ENCODE data around the gene ZFP36L2. TPM values are rescaled to one million over a fixed set of nuclear protein-coding genes. Genes with fewer than 3 reads are reported as not detected.

ZFP36L2 gene
- total and polyA plus RNA-seq, 9 of the 15 experiments (the other 6 are each of a cell fraction or from before 2014, with no cell fraction given): 4.1 to 60.6 (median 20.3) TPM

GRCh38 chr2:43225788-43226557 is 433 bp downstream of the ZFP36L2 start:
- peaks cover 12 to 53% of the 10 kb centered on the region in 2 experiments; a peak in 4 of 5 replicates for H3K4me1 ChIP-seq (replicated peaks in 1 of 2; ENCODE audit: control insufficient read depth in 2 of 2, insufficient read depth in 2 of 2, low read length in 2 of 2)
- H2AFZ ChIP-seq (ENCODE audit: low read depth, low read length): peak overlapping the region; percentile 48; the same call in 1 of the 2 replicates
- H3K27me3 ChIP-seq (ENCODE audit: control insufficient read depth in 2 of 2, insufficient read depth in 2 of 2, low read length in 2 of 2): no peaks in the 10 kb centered on the region
- H3K9me1 ChIP-seq (ENCODE audit: control insufficient read depth, insufficient read depth, low read length): no peaks in the 10 kb centered on the region
- H3K9me3 ChIP-seq (replicated peaks; ENCODE audit: control insufficient read depth, insufficient read depth, low read depth, low read length): no peaks in the 10 kb centered on the region
- CTCF ChIA-PET (ENCODE audit: low intra/inter-chr PET ratio): interaction anchor here (0.8 to 6.3 kb wide), 3 partner anchors 279 to 366 kb away, joined by 4 to 41 read pairs (median 6); no protein-coding TSS in a partner anchor
- peaks cover 39% of the 10 kb centered on the region for H3K36me3 ChIP-seq (ENCODE audit: control insufficient read depth, insufficient read depth, low read length)
- in situ Hi-C loops (cut with MboI) (loop anchor here (5.0 to 10.0 kb wide), 3 partner anchors 51 to 399 kb away; no protein-coding TSS in a partner anchor), intact Hi-C loops (cut with micrococcal nuclease) (loop anchor here (1.0 to 5.0 kb wide), 6 partner anchors 36 to 397 kb away; no protein-coding TSS in a partner anchor)
- peak overlapping the region; percentile 62 for H3K4me3 ChIP-seq
- H3K27ac ChIP-seq (ENCODE audit: extremely low read depth, low read depth, low read length): peak overlapping the region; percentile 86
- H3K79me2 ChIP-seq (ENCODE audit: control insufficient read depth, insufficient read depth, low read length): peaks cover 68% of the 10 kb centered on the region
- no peaks in the 10 kb centered on the region; the same call in 1 of the 2 replicates for H4K20me1 ChIP-seq (replicated peaks; ENCODE audit: control insufficient read depth, insufficient read depth, low read length)
- POLR2A ChIA-PET: interaction anchor here (0.6 to 2.0 kb wide), 21 partner anchors 7 to 416 kb away, joined by 3 to 10 read pairs (median 4); no protein-coding TSS in a partner anchor
- H3K4me2 ChIP-seq (ENCODE audit: insufficient read depth, low read length): peak overlapping the region; percentile 81
- H3K9ac ChIP-seq (ENCODE audit: insufficient read depth in 1 of 2, low read depth in 2 of 2, low read length in 2 of 2): peak overlapping the region; percentile 88 to 99
- FAIRE-seq (no peak), DNase-seq (ENCODE audit: extremely low read depth in 1 of 4, low spot score in 3 of 4) (peak; percentile 65 to 76 (median 72)), ATAC-seq (peak; percentile 2)
- BruUV-seq (replicated peaks): no TSS peak
- WGBS (ENCODE audit: insufficient coverage, low coverage, missing lambda C conversion rate): 0% methylated on average over 15 of the region's 80 CpGs
- TF ChIP-seq RBBP5 (IDR thresholded peaks at IDR 0.05; ENCODE audit: borderline replicate concordance, insufficient read depth, low read length, poor library complexity, severe bottlenecking): peak; percentile 9
- no peak for TF ChIP-seq NFIC (IDR thresholded peaks at IDR 0.05)
- TF ChIP-seq SREBF2 (CRISPR knock-in tag; IDR thresholded peaks at IDR 0.05): peak; percentile 85; the same call in 1 of the 2 replicates
- TF ChIP-seq GTF2E2 (tag; IDR thresholded peaks at IDR 0.05): peak; percentile 88
- 0 out of 2 replicates have a peak, but pooled peaks have one; percentile 12 for TF ChIP-seq NR3C1 (CRISPR knock-in tag; IDR thresholded peaks at IDR 0.05)
- peak; percentile 85; the same call in 1 of the 2 replicates for TF ChIP-seq ZC3H4 (CRISPR knock-in tag; IDR thresholded peaks at IDR 0.05; ENCODE audit: borderline replicate concordance)
- no peak for TF ChIP-seq ZNF75A (CRISPR knock-in tag; IDR thresholded peaks at IDR 0.05)
- TF ChIP-seq C11orf30 (IDR thresholded peaks at IDR 0.05; ENCODE audit: low read depth): no peak
- peak; percentile 61 to 89 for TF ChIP-seq E2F6 (IDR thresholded peaks at IDR 0.05; ENCODE audit: borderline replicate concordance in 1 of 2, extremely low read depth in 1 of 2, insufficient read depth in 1 of 2, insufficient read length in 1 of 2, low read depth in 1 of 2, low read length in 1 of 2, poor library complexity in 1 of 2, severe bottlenecking in 1 of 2)
- TF ChIP-seq KAT7 (CRISPR knock-in tag; IDR thresholded peaks at IDR 0.05; ENCODE audit: borderline replicate concordance): peak; percentile 82; the same call in 1 of the 2 replicates
- TF ChIP-seq ELK3 (CRISPR knock-in tag; IDR thresholded peaks at IDR 0.05): no peak
- no peak for TF ChIP-seq NR2C1 (IDR thresholded peaks at IDR 0.05)
- TF ChIP-seq NR2C1 (tag; IDR thresholded peaks at IDR 0.05): no peak
- TF ChIP-seq ZNF274 (IDR thresholded peaks at IDR 0.05; ENCODE audit: borderline replicate concordance, low read depth, low read length): no peak
- no peak for TF ChIP-seq ZNF707 (CRISPR knock-in tag; conservative IDR thresholded peaks at IDR 0.05)
- TF ChIP-seq ZBTB33 (CRISPR knock-in tag; IDR thresholded peaks at IDR 0.05): peak; percentile 33; the same call in 1 of the 2 replicates
- no peak for TF ChIP-seq ZFP36 (IDR thresholded peaks at IDR 0.05; ENCODE audit: low read depth, low read length, partially characterized antibody)

Measured in K562 (cell line).